H1 (cell line): ENCODE results near the gene CACNB2. TPM values are rescaled to one million over a fixed set of nuclear protein-coding genes. Genes with fewer than 3 reads are reported as not detected.
"Not testable (repeated sequence)": the region's sequence is repeated elsewhere in the genome, so short reads cannot be mapped to it uniquely, and the experiment has no call there.

Experiments
- CTCF ChIA-PET: fragments of 300-600 bp; sonication (Branson Sonifier 250); formaldehyde crosslinking; loops from one replicate; lab custom pipeline; 2021; ENCODE audit not compliant: partially characterized antibody; lab: Charles Lee
- POLR2A ChIA-PET: fragments of 300-600 bp; sonication (Branson Sonifier 250); formaldehyde crosslinking; loops from one replicate; lab custom pipeline; 2021; ENCODE audit warnings: inconsistent platforms; ENCODE audit not compliant: partially characterized antibody; lab: Charles Lee
- DNase-seq, 2 experiments: peaks; one replicate each; pipeline versions ENCODE4 v3.0.0 to v3.0.0-alpha.2; 2010 to 2022; ENCODE audit warnings: low spot score in 2 of 2, low read depth in 1 of 2, mixed read lengths in 1 of 2
- FAIRE-seq: peaks from 2 replicates; lab custom pipeline; 2011; peaks lifted over from hg19 to GRCh38; lab: Jason Lieb, UNC
- H2AFZ ChIP-seq: 2 replicates; pipeline ENCODE4 v1.8.1; 2012; ENCODE audit warnings: low read length, inconsistent platforms
- H2AK5ac ChIP-seq: 2 replicates; pipeline ENCODE4 v1.6.1; 2013; ENCODE audit warnings: low read depth, low read length
- H2BK120ac ChIP-seq: replicated peaks from 2 replicates; pipeline ENCODE3; 2013; ENCODE audit warnings: low read depth, low read length, inconsistent platforms
- H2BK12ac ChIP-seq: 2 replicates; pipeline ENCODE4 v1.6.1; 2013; ENCODE audit warnings: low read depth, low read length
- H2BK15ac ChIP-seq: 2 replicates; pipeline ENCODE4 v1.6.1; 2013; ENCODE audit warnings: low read length
- H2BK20ac ChIP-seq: 2 replicates; pipeline ENCODE4 v1.6.1; 2013; ENCODE audit warnings: low read length
- H2BK5ac ChIP-seq: 2 replicates; pipeline ENCODE4 v1.6.1; 2013; ENCODE audit warnings: low read depth, low read length
- H3K14ac ChIP-seq: 2 replicates; pipeline ENCODE4 v1.6.1; 2013; ENCODE audit warnings: inconsistent platforms; ENCODE audit not compliant: insufficient read length
- H3K18ac ChIP-seq: 2 replicates; pipeline ENCODE4 v1.6.1; 2013; ENCODE audit warnings: low read length; ENCODE audit errors: extremely low read depth
- H3K23ac ChIP-seq: 2 replicates; pipeline ENCODE4 v1.6.1; 2013; ENCODE audit warnings: inconsistent platforms; ENCODE audit not compliant: insufficient read length
- H3K23me2 ChIP-seq: 2 replicates; pipeline ENCODE4 v1.6.1; 2013; ENCODE audit warnings: low read depth, low read length
- H3K27ac ChIP-seq: 2 replicates; pipeline ENCODE4 v1.6.1; 2011; ENCODE audit warnings: low read depth, low read length, inconsistent platforms
- H3K27me3 ChIP-seq, 4 experiments: replicated peaks in 1 of 4; 1 replicate in 1 of 4; 2 replicates in 3 of 4; pipeline versions ENCODE4 v1.6.1 to v1.8.1; 2011 to 2013; ENCODE audit warnings: low read length in 3 of 4, mild to moderate bottlenecking in 3 of 4, inconsistent platforms in 2 of 4, mixed read lengths in 2 of 4, moderate library complexity in 1 of 4; ENCODE audit not compliant: control insufficient read depth in 3 of 4, insufficient read depth in 3 of 4; ENCODE audit errors: extremely low read depth in 1 of 4
- H3K36me3 ChIP-seq, 4 experiments: 2 replicates each; pipeline versions ENCODE4 v1.6.1 to v1.8.1; 2011 to 2013; ENCODE audit warnings: mild to moderate bottlenecking in 4 of 4, low read length in 3 of 4, moderate library complexity in 2 of 4, control low read depth in 1 of 4, inconsistent platforms in 1 of 4; ENCODE audit not compliant: insufficient read depth in 4 of 4, control insufficient read depth in 2 of 4
- H3K4ac ChIP-seq: replicated peaks from 2 replicates; pipeline ENCODE3; 2013; ENCODE audit warnings: low read length, low read depth, mixed read lengths, inconsistent platforms; ENCODE audit not compliant: insufficient read length
- H3K4me1 ChIP-seq, 4 experiments: replicated peaks in 1 of 4; 1 replicate in 1 of 4; 2 replicates in 3 of 4; pipeline versions ENCODE4 v1.6.1 to v1.8.1; 2011 to 2013; ENCODE audit warnings: low read length in 3 of 4, inconsistent platforms in 2 of 4, mixed read lengths in 1 of 4; ENCODE audit not compliant: insufficient read depth in 4 of 4, control insufficient read depth in 3 of 4
- H3K4me2 ChIP-seq, 2 experiments: 2 replicates each; pipeline versions ENCODE4 v1.6.1 to v1.8.1; 2011 to 2013; ENCODE audit warnings: low read depth in 2 of 2, low read length in 2 of 2, control low read depth in 1 of 2, inconsistent platforms in 1 of 2, mild to moderate bottlenecking in 1 of 2; ENCODE audit not compliant: insufficient read depth in 1 of 2
- H3K4me3 ChIP-seq, 4 experiments: fragments of 200-600, 300-600 bp in 1 of 4; sonication (generic), shearing (Covaris generic), sonication (Bioruptor Twin) in 1 of 4; 2 replicates each; pipeline versions ENCODE4 v1.5.1 to v1.8.1; 2011 to 2016; ENCODE audit warnings: low read length in 4 of 4, low read depth in 3 of 4, control low read depth in 2 of 4, inconsistent platforms in 2 of 4, mild to moderate bottlenecking in 2 of 4, mixed read lengths in 1 of 4, moderate library complexity in 1 of 4; ENCODE audit not compliant: insufficient read depth in 2 of 4; ENCODE audit errors: extremely low read depth in 1 of 4
- H3K56ac ChIP-seq: replicated peaks from 2 replicates; pipeline ENCODE3; 2013; ENCODE audit warnings: low read depth, mild to moderate bottlenecking, mixed read lengths, low read length, inconsistent platforms; ENCODE audit not compliant: insufficient read length
- H3K79me1 ChIP-seq: 2 replicates; pipeline ENCODE4 v1.6.1; 2013; ENCODE audit warnings: low read depth, low read length, control low read depth
- H3K79me2 ChIP-seq, 2 experiments: 2 replicates each; pipeline versions ENCODE4 v1.6.1 to v1.8.1; 2012 to 2013; ENCODE audit warnings: low read length in 2 of 2, mild to moderate bottlenecking in 2 of 2, inconsistent platforms in 1 of 2; ENCODE audit not compliant: insufficient read depth in 2 of 2, control insufficient read depth in 1 of 2
- H3K9ac ChIP-seq, 4 experiments: replicated peaks in 1 of 4; 1 replicate in 1 of 4; 2 replicates in 3 of 4; pipeline versions ENCODE4 v1.6.1 to v1.8.1; 2011 to 2013; ENCODE audit warnings: low read depth in 3 of 4, low read length in 3 of 4, control low read depth in 2 of 4, mild to moderate bottlenecking in 2 of 4, moderate library complexity in 2 of 4, inconsistent platforms in 1 of 4; ENCODE audit errors: extremely low read depth in 1 of 4
- H3K9me3 ChIP-seq, 2 experiments: 2 replicates each; pipeline versions ENCODE4 v1.6.1 to v1.8.1; 2012 to 2013; ENCODE audit warnings: mild to moderate bottlenecking in 2 of 2, moderate library complexity in 2 of 2, control low read depth in 1 of 2, inconsistent platforms in 1 of 2, low read depth in 1 of 2, low read length in 1 of 2, mixed read lengths in 1 of 2; ENCODE audit not compliant: insufficient read depth in 2 of 2
- H4K20me1 ChIP-seq, 2 experiments: replicated peaks in 1 of 2; 2 replicates each; pipeline versions ENCODE3 to v1.8.1; 2011 to 2013; ENCODE audit warnings: inconsistent platforms in 2 of 2, low read length in 2 of 2, mild to moderate bottlenecking in 1 of 2; ENCODE audit not compliant: insufficient read depth in 2 of 2, control insufficient read depth in 1 of 2
- H4K5ac ChIP-seq: 2 replicates; pipeline ENCODE4 v1.6.1; 2013; ENCODE audit warnings: low read length, low read depth, mixed read lengths, inconsistent platforms; ENCODE audit not compliant: insufficient read length
- H4K8ac ChIP-seq: 2 replicates; pipeline ENCODE4 v1.8.0; 2013; ENCODE audit warnings: mild to moderate bottlenecking, moderate library complexity, low read length, inconsistent platforms; ENCODE audit not compliant: insufficient read depth; ENCODE audit errors: extremely low read depth
- H4K91ac ChIP-seq: replicated peaks from 2 replicates; pipeline ENCODE3; 2013; ENCODE audit warnings: low read length, mixed read lengths, inconsistent platforms; ENCODE audit not compliant: insufficient read length
- RNF2 ChIP-seq: fragments of 200-900, 300-1000 bp; sonication (generic); IDR thresholded peaks from 2 replicates; pipeline ENCODE4 v1.7.1; 2016; ENCODE audit warnings: borderline replicate concordance, low read depth, mild to moderate bottlenecking, antibody characterized with exemption, low read length; ENCODE audit not compliant: poor library complexity, severe bottlenecking; ENCODE audit errors: missing control alignments
- TBP ChIP-seq: IDR thresholded peaks from 2 replicates; pipeline ENCODE4 v1.6.1; 2011; ENCODE audit warnings: low read depth, low read length, improper control_type of control experiment
- WGBS, 2 experiments: shearing (Covaris generic) in 1 of 2; methylation state at CpG; one replicate each; pipeline versions ENCODE4 v1.1.6 to v1.1.7; 2013 to 2015; ENCODE audit warnings: low lambda C conversion rate in 2 of 2, mixed read lengths in 2 of 2, inconsistent platforms in 1 of 2, low coverage in 1 of 2, missing lambda C conversion rate in 1 of 2; ENCODE audit not compliant: insufficient replicate concordance in 2 of 2, insufficient coverage in 1 of 2, insufficient read length in 1 of 2; ENCODE audit errors: extremely low coverage in 1 of 2, missing lambda C conversion rate in 1 of 2; 5-methylcytosine and 5-hydroxymethylcytosine counted together
- polyA plus RNA-seq, 7 experiments: library from polyadenylated mRNA; depleted of rRNA in 3 of 7; stranded (reverse) in 5 of 7; unstranded in 2 of 7; fragments of >200 nt in 5 of 7; fragments of 200-250 nt in 2 of 7; gene quantifications; 1 replicate in 5 of 7; 2 replicates in 1 of 7; 4 replicates in 1 of 7; pipeline versions ENCODE4 v1.2.1 to v1.2.3, GENCODE V29; 2011 to 2013; ENCODE audit warnings: missing spikeins in 2 of 7, mixed read lengths in 2 of 7
- total RNA-seq: library from RNA; stranded (reverse); fragmentation: NEBNext Ultra II Directional; extraction: Animal tissue kit (Norgen Biotek cat#: 25700); gene quantifications from 2 replicates; pipeline ENCODE4 v1.2.1, GENCODE V29; 2021

The CACNB2 gene
- total and polyA plus RNA-seq, 2 of the 8 experiments (the other 6 are each of a cell fraction or from before 2014, with no cell fraction given) = 2.4 to 3.2 TPM

DNA sequence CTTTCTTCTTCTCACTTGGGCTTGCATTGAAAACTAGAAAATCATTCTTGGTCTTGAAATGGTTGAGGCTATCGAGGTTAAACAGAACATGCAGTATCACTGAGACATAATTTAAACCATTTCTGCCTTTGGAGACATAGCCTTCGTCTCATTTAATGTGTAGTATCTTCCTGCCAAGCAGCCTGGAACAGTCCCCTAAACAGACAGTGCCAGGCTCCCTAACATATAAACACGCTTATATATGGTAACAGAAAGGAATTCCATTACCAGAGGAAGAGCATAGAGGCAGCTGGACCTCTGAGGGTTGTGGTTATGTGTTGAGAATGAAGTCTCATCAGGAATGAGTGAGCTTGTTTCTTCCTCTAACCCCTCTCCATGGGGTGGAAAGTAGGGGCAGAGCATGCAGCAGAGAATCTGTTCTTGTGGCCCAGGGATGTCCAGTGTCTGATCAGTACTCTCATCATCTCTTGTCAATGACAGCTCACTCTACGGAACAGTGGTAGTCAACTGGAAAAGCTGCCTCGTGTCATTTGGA lies 11.2 kb downstream of the CACNB2 start (continued):
- no peak for TF ChIP-seq TBP
- TF ChIP-seq RNF2 = no peak
- TF ChIP-seq, all 59 proteins: peak for 0

DNA sequence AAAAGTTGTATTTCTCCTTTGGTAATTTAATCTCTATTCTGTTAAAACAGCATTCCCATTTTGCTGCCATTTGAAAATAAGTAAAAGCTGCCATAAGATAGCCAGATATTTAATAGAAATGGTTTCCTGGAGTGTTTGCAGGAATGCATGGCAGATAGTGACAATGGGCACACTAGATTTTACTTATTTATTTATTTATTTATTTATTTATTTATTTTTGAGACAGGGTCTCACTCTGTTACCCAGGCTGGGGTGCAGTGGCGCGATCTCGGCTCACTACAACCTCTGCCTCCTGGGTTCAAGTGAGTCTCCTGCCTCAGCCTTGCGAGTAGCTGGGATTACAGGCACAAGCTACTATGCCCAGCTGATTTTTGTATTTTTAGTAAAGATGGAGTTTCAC lies 13.2 kb downstream of the CACNB2 start:
- H3K4ac ChIP-seq, H2AFZ ChIP-seq, H3K9me3 ChIP-seq, H3K4me2 ChIP-seq, DNase-seq, H3K56ac ChIP-seq, H3K14ac ChIP-seq, H3K23ac ChIP-seq, H3K18ac ChIP-seq, H3K4me1 ChIP-seq, CTCF ChIA-PET, H3K79me1 ChIP-seq, H4K5ac ChIP-seq, POLR2A ChIA-PET, H3K27ac ChIP-seq, H4K91ac ChIP-seq, H3K23me2 ChIP-seq, H2BK20ac ChIP-seq, H3K27me3 ChIP-seq, H3K36me3 ChIP-seq, H2AK5ac ChIP-seq, H3K9ac ChIP-seq, H2BK5ac ChIP-seq, H2BK12ac ChIP-seq, H3K79me2 ChIP-seq, H4K8ac ChIP-seq, H2BK120ac ChIP-seq, H4K20me1 ChIP-seq, H2BK15ac ChIP-seq, H3K4me3 ChIP-seq, FAIRE-seq: not testable (repeated sequence)
- WGBS, 2 experiments = 91% methylated on average over 4 of the region's 4 CpGs; no CpG with 5 or more reads in 1 of the 2 experiments
